Neural crest cell (in vitro differentiated cells): ENCODE results near the gene ANO4. TPM values are rescaled to one million over a fixed set of nuclear protein-coding genes. Genes with fewer than 3 reads are reported as not detected.
"Not testable (repeated sequence)": the region's sequence is repeated elsewhere in the genome, so short reads cannot be mapped to it uniquely, and the experiment has no call there.

ENCODE experiments used
- DNase-seq: peaks from one replicate; pipeline ENCODE4 v3.0.0; 2021; ENCODE audit warnings: low read depth, mixed read lengths, low spot score
- H3K27ac Mint-ChIP-seq: one replicate; pipeline ENCODE4 v1.8.0; 2021; ENCODE audit warnings: mild to moderate bottlenecking, mixed read lengths; ENCODE audit not compliant: unreplicated experiment
- H3K27me3 Mint-ChIP-seq: 2 replicates; pipeline ENCODE4 v1.8.0; 2021; ENCODE audit warnings: low read depth, mild to moderate bottlenecking, mixed read lengths
- H3K36me3 Mint-ChIP-seq: 2 replicates; pipeline ENCODE4 v1.8.0; 2021; ENCODE audit warnings: low read depth, mild to moderate bottlenecking, mixed read lengths
- H3K4me1 Mint-ChIP-seq: 2 replicates; pipeline ENCODE4 v1.8.0; 2021; ENCODE audit warnings: mixed read lengths
- H3K4me3 Mint-ChIP-seq: one replicate; pipeline ENCODE4 v1.8.0; 2021; ENCODE audit warnings: mild to moderate bottlenecking, mixed read lengths
- H3K9me3 Mint-ChIP-seq: 2 replicates; pipeline ENCODE4 v1.8.0; 2021; ENCODE audit warnings: mixed read lengths
- CTCF ChIP-seq: fragments of 200-600 bp; sonication (generic); conservative IDR thresholded peaks from 2 replicates; pipeline ENCODE4 v1.5.0; 2021; ENCODE audit warnings: antibody characterized with exemption, mild to moderate bottlenecking
- total RNA-seq: library from RNA; stranded (reverse); gene quantifications from 2 replicates; pipeline ENCODE4 v1.2.1, GENCODE V29; 2021

The ANO4 gene
- total RNA-seq, 1 donor from 2014 or later, result 0.61 TPM

- Mint-ChIP-seq H3K36me3 (no peaks in the 10 kb centered on the region), H3K9me3 (peaks cover 5% of the 10 kb centered on the region), H3K4me3 (no peak overlapping the region), H3K27ac (no peak overlapping the region), H3K27me3 (no peaks in the 10 kb centered on the region), H3K4me1 (no peaks in the 10 kb centered on the region)
- no peak for TF ChIP-seq CTCF
- DNase-seq, result no peak
These were observed 138.0 kb downstream of the ANO4 start for GRCh38 chr12:100932571-100932970.

- H3K27me3 Mint-ChIP-seq, DNase-seq, H3K4me1 Mint-ChIP-seq, H3K9me3 Mint-ChIP-seq, H3K4me3 Mint-ChIP-seq, H3K27ac Mint-ChIP-seq, H3K36me3 Mint-ChIP-seq: not testable (repeated sequence)
These were observed 139.0 kb downstream of the ANO4 start for GRCh38 chr12:100933531-100933930.

DNA sequence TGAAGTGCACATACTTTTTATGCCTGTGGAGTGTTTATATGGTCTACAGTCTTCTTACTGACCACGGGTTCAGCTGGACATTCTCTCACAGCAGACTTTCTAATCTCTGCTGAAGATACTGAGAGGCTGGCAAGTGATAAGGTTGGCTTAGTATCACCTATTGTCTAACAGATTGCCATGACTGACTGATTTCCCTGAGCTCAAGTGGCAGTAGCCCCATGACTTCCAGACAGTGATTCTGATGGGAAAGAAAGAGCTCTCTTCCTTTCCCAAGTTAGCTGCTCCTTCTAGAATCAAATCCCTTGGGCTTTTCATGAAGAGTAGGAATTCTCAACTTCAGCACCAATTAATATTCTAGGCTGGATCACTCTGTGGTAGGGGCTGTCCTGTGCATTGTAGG, 141.4 kb downstream of the ANO4 start:
- Mint-ChIP-seq H3K4me1 (no peaks in the 10 kb centered on the region), H3K4me3 (no peak overlapping the region)
- no peak for TF ChIP-seq CTCF

DNA sequence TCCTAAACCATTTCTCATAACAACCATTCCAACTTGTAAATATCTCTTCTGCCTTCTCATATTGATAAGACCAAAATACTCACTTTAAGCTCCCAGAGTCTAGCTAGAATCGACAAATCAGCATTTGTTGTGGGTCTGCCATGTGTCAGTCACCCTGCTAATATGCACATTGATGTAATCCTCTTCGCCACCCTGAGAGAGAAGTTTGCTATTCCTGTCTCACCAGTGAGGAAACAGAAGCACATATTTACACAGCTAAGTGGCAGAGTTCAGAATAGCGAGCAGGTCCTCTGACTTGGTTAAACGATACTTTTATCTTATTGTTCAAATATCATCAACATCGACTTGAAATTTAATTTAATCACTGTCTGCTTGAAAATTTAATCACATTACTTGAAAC, 142.1 kb downstream of the ANO4 start:
- H3K36me3 Mint-ChIP-seq, result no peaks in the 10 kb centered on the region
- no peak overlapping the region for H3K4me3 Mint-ChIP-seq
- no peaks in the 10 kb centered on the region for H3K27me3 Mint-ChIP-seq
- H3K4me1 Mint-ChIP-seq, result no peaks in the 10 kb centered on the region
- H3K9me3 Mint-ChIP-seq, result peaks cover 5% of the 10 kb centered on the region
- no peak overlapping the region for H3K27ac Mint-ChIP-seq
- TF ChIP-seq CTCF, result no peak
- DNase-seq, result no peak

More for the DNA sequence above, 141.4 kb downstream of the ANO4 start:
- Mint-ChIP-seq H3K27me3 (no peaks in the 10 kb centered on the region), H3K9me3 (peaks cover 5% of the 10 kb centered on the region), H3K27ac (no peak overlapping the region), H3K36me3 (no peaks in the 10 kb centered on the region)
- DNase-seq, result no peak

- Mint-ChIP-seq H3K9me3 (no peaks in the 10 kb centered on the region), H3K27me3 (no peaks in the 10 kb centered on the region), H3K4me1 (no peaks in the 10 kb centered on the region), H3K4me3 (no peak overlapping the region), H3K36me3 (no peaks in the 10 kb centered on the region), H3K27ac (no peak overlapping the region)
- DNase-seq, result no peak
- TF ChIP-seq CTCF, result no peak
These were observed 145.9 kb downstream of the ANO4 start for GRCh38 chr12:100940503-100940902.

GRCh38 chr12:100942984-100943749, 148.6 kb downstream of the ANO4 start:
- no peaks in the 10 kb centered on the region for H3K4me1 Mint-ChIP-seq
- no peak for DNase-seq
- no peaks in the 10 kb centered on the region for H3K9me3 Mint-ChIP-seq
- TF ChIP-seq CTCF, result no peak
- H3K27ac Mint-ChIP-seq, result no peak overlapping the region
- no peak overlapping the region for H3K4me3 Mint-ChIP-seq
- peaks cover 5% of the 10 kb centered on the region for H3K27me3 Mint-ChIP-seq
- no peaks in the 10 kb centered on the region for H3K36me3 Mint-ChIP-seq
